ENCODE results near the gene ADCY2.

ADCY2 gene

DNA sequence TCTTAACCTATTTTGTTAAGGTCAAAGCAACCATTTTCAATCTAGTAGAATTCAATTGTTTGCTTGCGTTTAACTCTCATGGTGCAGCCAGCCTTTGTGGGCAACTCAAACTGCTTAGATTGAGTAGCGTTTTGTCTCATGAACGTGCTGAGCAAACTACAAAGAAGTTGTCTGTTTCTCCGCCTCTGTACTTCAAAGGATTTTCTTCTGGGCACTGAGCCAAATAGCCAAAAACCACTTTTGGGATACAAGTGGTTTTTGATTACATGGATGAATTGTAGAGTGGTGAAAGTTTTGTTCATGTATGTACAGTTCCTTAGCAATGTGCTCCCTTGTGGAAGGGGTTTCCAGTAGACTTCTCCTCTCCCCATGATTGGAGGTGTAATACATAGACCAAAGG, 332.1 kb downstream of the ADCY2 start:
- no peak overlapping the region for H3K4me3 ChIP-seq (ENCODE audit: low read depth, low read length)
- peaks cover 12% of the 10 kb centered on the region for H3K36me3 ChIP-seq (ENCODE audit: control insufficient read depth, insufficient read depth, low read length)
- H3K9me3 ChIP-seq (ENCODE audit: control insufficient read depth, insufficient read depth, low read length) = no peaks in the 10 kb centered on the region
- no peaks in the 10 kb centered on the region for H3K4me1 ChIP-seq (ENCODE audit: control insufficient read depth, insufficient read depth, low read length)
- H3K27ac ChIP-seq (ENCODE audit: low read depth, low read length) = no peak overlapping the region
- H3K27me3 ChIP-seq (ENCODE audit: control insufficient read depth, insufficient read depth, low read length) = no peaks in the 10 kb centered on the region
- H3K9ac ChIP-seq (ENCODE audit: low read depth, low read length) = no peak overlapping the region

GRCh38 chr5:7741415-7742065, 345.6 kb downstream of the ADCY2 start:
- H3K9me3 ChIP-seq (ENCODE audit: control insufficient read depth, insufficient read depth, low read length) = no peaks in the 10 kb centered on the region
- H3K9ac ChIP-seq (ENCODE audit: low read depth, low read length) = no peak overlapping the region
- H3K27me3 ChIP-seq (ENCODE audit: control insufficient read depth, insufficient read depth, low read length) = no peaks in the 10 kb centered on the region
- H3K27ac ChIP-seq (ENCODE audit: low read depth, low read length) = no peak overlapping the region
- no peaks in the 10 kb centered on the region for H3K4me1 ChIP-seq (ENCODE audit: control insufficient read depth, insufficient read depth, low read length)
- no peak overlapping the region for H3K4me3 ChIP-seq (ENCODE audit: low read depth, low read length)
- no peaks in the 10 kb centered on the region for H3K36me3 ChIP-seq (ENCODE audit: control insufficient read depth, insufficient read depth, low read length)

DNA sequence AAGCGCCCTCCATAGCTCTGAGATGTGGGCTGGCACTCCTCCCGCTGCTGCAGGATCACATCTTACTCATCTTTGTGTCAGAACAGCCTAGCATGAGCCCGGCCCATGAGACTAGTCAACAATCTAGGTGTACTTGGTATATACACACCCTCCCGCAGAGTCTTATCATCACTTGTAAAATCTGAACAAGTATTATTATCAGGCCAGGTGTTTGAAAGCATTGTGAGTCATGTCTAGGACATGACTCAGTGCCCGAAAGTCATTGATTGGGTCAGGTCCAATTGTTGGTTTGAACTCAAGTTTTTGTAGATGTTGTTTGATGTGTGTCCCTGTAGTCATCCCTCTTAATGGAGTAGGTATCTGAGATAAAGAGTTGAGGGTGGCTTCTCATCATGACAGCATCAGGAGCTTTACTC, 346.3 kb downstream of the ADCY2 start:
- Histone ChIP-seq H3K27me3 (ENCODE audit: control insufficient read depth, insufficient read depth, low read length) (no peaks in the 10 kb centered on the region), H3K4me3 (ENCODE audit: low read depth, low read length) (no peak overlapping the region), H3K36me3 (ENCODE audit: control insufficient read depth, insufficient read depth, low read length) (peaks cover under 1% of the 10 kb centered on the region; the same call in 1 of the 2 replicates), H3K4me1 (ENCODE audit: control insufficient read depth, insufficient read depth, low read length) (no peaks in the 10 kb centered on the region), H3K9ac (ENCODE audit: low read depth, low read length) (no peak overlapping the region), H3K27ac (ENCODE audit: low read depth, low read length) (no peak overlapping the region), H3K9me3 (ENCODE audit: control insufficient read depth, insufficient read depth, low read length) (no peaks in the 10 kb centered on the region)

- H3K4me3 ChIP-seq (ENCODE audit: low read depth, low read length) = no peak overlapping the region
- no peak overlapping the region for H3K9ac ChIP-seq (ENCODE audit: low read depth, low read length)
- H3K9me3 ChIP-seq (ENCODE audit: control insufficient read depth, insufficient read depth, low read length) = no peaks in the 10 kb centered on the region
- H3K4me1 ChIP-seq (ENCODE audit: control insufficient read depth, insufficient read depth, low read length) = no peaks in the 10 kb centered on the region
- peaks cover 9% of the 10 kb centered on the region for H3K36me3 ChIP-seq (ENCODE audit: control insufficient read depth, insufficient read depth, low read length)
- no peak overlapping the region for H3K27ac ChIP-seq (ENCODE audit: low read depth, low read length)
- no peaks in the 10 kb centered on the region for H3K27me3 ChIP-seq (ENCODE audit: control insufficient read depth, insufficient read depth, low read length)
Measured at GRCh38 chr5:7745882-7746610, 350.1 kb downstream of the ADCY2 start.

DNA sequence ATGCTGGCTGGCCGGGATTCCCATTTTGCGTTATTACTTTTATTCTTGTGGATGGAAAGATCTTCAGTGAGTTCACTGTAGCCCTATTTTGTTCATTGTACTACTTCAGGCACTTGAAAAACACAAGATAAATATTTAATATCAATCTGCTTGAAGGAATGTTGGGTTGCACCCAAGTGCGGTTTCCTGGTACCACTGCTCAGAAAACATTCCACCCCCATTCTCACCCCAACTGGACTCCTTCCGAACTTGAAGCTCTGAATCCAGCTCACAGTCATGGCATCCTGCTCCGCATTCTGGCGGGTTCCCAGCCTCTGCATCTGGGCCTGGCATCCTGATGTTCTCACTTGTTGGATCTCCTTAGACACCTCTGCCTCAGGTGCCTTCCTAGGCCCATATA, 351.8 kb downstream of the ADCY2 start:
- Histone ChIP-seq H3K9me3 (ENCODE audit: control insufficient read depth, insufficient read depth, low read length) (no peaks in the 10 kb centered on the region), H3K27ac (ENCODE audit: low read depth, low read length) (no peak overlapping the region), H3K36me3 (ENCODE audit: control insufficient read depth, insufficient read depth, low read length) (peaks cover 9% of the 10 kb centered on the region), H3K4me1 (ENCODE audit: control insufficient read depth, insufficient read depth, low read length) (no peaks in the 10 kb centered on the region), H3K4me3 (ENCODE audit: low read depth, low read length) (no peak overlapping the region), H3K9ac (ENCODE audit: low read depth, low read length) (no peak overlapping the region), H3K27me3 (ENCODE audit: control insufficient read depth, insufficient read depth, low read length) (no peaks in the 10 kb centered on the region)

- no peaks in the 10 kb centered on the region for H3K4me1 ChIP-seq (ENCODE audit: control insufficient read depth, insufficient read depth, low read length)
- H3K9ac ChIP-seq (ENCODE audit: low read depth, low read length) = no peak overlapping the region
- H3K27ac ChIP-seq (ENCODE audit: low read depth, low read length) = no peak overlapping the region
- H3K27me3 ChIP-seq (ENCODE audit: control insufficient read depth, insufficient read depth, low read length) = no peaks in the 10 kb centered on the region
- no peak overlapping the region for H3K4me3 ChIP-seq (ENCODE audit: low read depth, low read length)
- H3K36me3 ChIP-seq (ENCODE audit: control insufficient read depth, insufficient read depth, low read length) = peaks cover 9% of the 10 kb centered on the region
- H3K9me3 ChIP-seq (ENCODE audit: control insufficient read depth, insufficient read depth, low read length) = no peaks in the 10 kb centered on the region
Measured at GRCh38 chr5:7749626-7750025, 353.7 kb downstream of the ADCY2 start.

GRCh38 chr5:7751874-7752273, 355.9 kb downstream of the ADCY2 start:
- no peaks in the 10 kb centered on the region for H3K4me1 ChIP-seq (ENCODE audit: control insufficient read depth, insufficient read depth, low read length)
- H3K9me3 ChIP-seq (ENCODE audit: control insufficient read depth, insufficient read depth, low read length) = no peaks in the 10 kb centered on the region
- peaks cover 17% of the 10 kb centered on the region for H3K36me3 ChIP-seq (ENCODE audit: control insufficient read depth, insufficient read depth, low read length)
- no peak overlapping the region for H3K9ac ChIP-seq (ENCODE audit: low read depth, low read length)
- no peak overlapping the region for H3K27ac ChIP-seq (ENCODE audit: low read depth, low read length)
- H3K27me3 ChIP-seq (ENCODE audit: control insufficient read depth, insufficient read depth, low read length) = no peaks in the 10 kb centered on the region
- H3K4me3 ChIP-seq (ENCODE audit: low read depth, low read length) = no peak overlapping the region

GRCh38 chr5:7753181-7753580, 357.2 kb downstream of the ADCY2 start:
- no peak overlapping the region for H3K4me3 ChIP-seq (ENCODE audit: low read depth, low read length)
- peaks cover 16% of the 10 kb centered on the region for H3K36me3 ChIP-seq (ENCODE audit: control insufficient read depth, insufficient read depth, low read length)
- no peak overlapping the region for H3K27ac ChIP-seq (ENCODE audit: low read depth, low read length)
- H3K9me3 ChIP-seq (ENCODE audit: control insufficient read depth, insufficient read depth, low read length) = no peaks in the 10 kb centered on the region
- no peaks in the 10 kb centered on the region for H3K27me3 ChIP-seq (ENCODE audit: control insufficient read depth, insufficient read depth, low read length)
- H3K9ac ChIP-seq (ENCODE audit: low read depth, low read length) = no peak overlapping the region
- no peaks in the 10 kb centered on the region for H3K4me1 ChIP-seq (ENCODE audit: control insufficient read depth, insufficient read depth, low read length)

GRCh38 chr5:7753596-7753995, 357.7 kb downstream of the ADCY2 start:
- Histone ChIP-seq H3K4me1 (ENCODE audit: control insufficient read depth, insufficient read depth, low read length) (no peaks in the 10 kb centered on the region), H3K9ac (ENCODE audit: low read depth, low read length) (no peak overlapping the region), H3K9me3 (ENCODE audit: control insufficient read depth, insufficient read depth, low read length) (no peaks in the 10 kb centered on the region), H3K4me3 (ENCODE audit: low read depth, low read length) (no peak overlapping the region), H3K36me3 (ENCODE audit: control insufficient read depth, insufficient read depth, low read length) (peaks cover 15% of the 10 kb centered on the region), H3K27me3 (ENCODE audit: control insufficient read depth, insufficient read depth, low read length) (no peaks in the 10 kb centered on the region), H3K27ac (ENCODE audit: low read depth, low read length) (no peak overlapping the region)

DNA sequence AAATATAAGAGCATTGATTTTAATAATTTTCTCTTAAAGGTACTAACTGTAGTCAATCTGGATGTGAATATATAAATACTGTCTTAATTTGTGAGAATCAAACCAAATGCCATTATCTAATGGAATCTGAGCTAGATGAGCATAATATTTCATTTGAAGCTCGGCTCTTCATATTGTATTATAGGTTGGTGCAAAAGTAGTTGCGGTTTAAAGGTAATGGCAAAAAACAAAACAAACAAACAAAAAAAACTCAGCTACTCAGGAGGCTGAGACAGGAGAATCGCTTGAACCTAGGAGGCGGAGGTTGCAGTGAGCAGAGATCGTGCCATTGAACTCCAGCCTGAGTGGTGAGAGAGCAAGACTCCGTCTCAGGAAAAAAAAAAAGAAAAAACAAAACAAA, 358.6 kb downstream of the ADCY2 start:
- Histone ChIP-seq H3K36me3 (ENCODE audit: control insufficient read depth, insufficient read depth, low read length) (peaks cover 15% of the 10 kb centered on the region), H3K9ac (ENCODE audit: low read depth, low read length) (no peak overlapping the region), H3K9me3 (ENCODE audit: control insufficient read depth, insufficient read depth, low read length) (no peaks in the 10 kb centered on the region), H3K4me1 (ENCODE audit: control insufficient read depth, insufficient read depth, low read length) (no peaks in the 10 kb centered on the region), H3K4me3 (ENCODE audit: low read depth, low read length) (no peak overlapping the region), H3K27ac (ENCODE audit: low read depth, low read length) (no peak overlapping the region), H3K27me3 (ENCODE audit: control insufficient read depth, insufficient read depth, low read length) (no peaks in the 10 kb centered on the region)

DNA sequence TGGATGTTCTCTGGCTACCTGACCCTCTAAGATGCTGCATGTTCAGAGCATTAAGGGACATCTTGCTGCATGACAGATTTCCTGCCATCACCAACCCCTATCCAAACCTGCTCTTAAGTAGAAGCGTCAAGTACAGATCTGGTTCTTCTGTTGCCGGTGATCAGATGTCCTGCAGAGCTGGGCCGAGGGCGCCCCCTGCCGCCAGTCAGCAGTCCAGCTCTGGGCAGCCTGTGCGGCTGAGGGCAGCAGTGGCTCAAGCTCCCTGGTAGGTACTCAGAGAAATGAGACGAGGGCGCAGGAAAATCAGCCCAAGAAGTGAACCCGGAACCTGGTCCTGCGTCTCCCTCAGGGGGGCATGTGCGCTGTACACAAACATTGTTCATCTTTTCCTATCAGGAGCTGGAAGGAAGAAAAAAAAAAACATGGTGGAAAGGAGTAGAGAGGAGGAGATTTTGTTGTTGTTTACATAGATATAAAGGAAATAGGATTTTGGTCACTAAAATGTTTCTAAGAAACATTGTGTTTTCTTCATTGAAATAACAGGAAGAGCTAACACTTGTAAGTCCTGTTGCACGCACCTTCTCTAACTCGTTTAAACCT, 359.2 kb downstream of the ADCY2 start:
- Histone ChIP-seq H3K9ac (ENCODE audit: low read depth, low read length) (no peak overlapping the region), H3K36me3 (ENCODE audit: control insufficient read depth, insufficient read depth, low read length) (peaks cover 15% of the 10 kb centered on the region), H3K4me1 (ENCODE audit: control insufficient read depth, insufficient read depth, low read length) (no peaks in the 10 kb centered on the region), H3K27me3 (ENCODE audit: control insufficient read depth, insufficient read depth, low read length) (no peaks in the 10 kb centered on the region), H3K27ac (ENCODE audit: low read depth, low read length) (no peak overlapping the region), H3K4me3 (ENCODE audit: low read depth, low read length) (no peak overlapping the region), H3K9me3 (ENCODE audit: control insufficient read depth, insufficient read depth, low read length) (no peaks in the 10 kb centered on the region)

Data from HUES48 (cell line).